GM19372 (cell line): Measurements from ENCODE around the gene GRK5.

Experiments used
- ATAC-seq: cut with Tn5 transposase; IDR thresholded peaks from one replicate; pipeline ENCODE4 v1.9.1; 2021; ENCODE audit warnings: mild to moderate bottlenecking, low read depth, moderate library complexity; ENCODE audit not compliant: unreplicated experiment

GRK5 gene

GRCh38 chr10:119446441-119447277 is 239.3 kb downstream of the GRK5 start:
- no peak for ATAC-seq

GRCh38 chr10:119447421-119447820 is 240.1 kb downstream of the GRK5 start:
- ATAC-seq = no peak

GRCh38 chr10:119447823-119448546 is 240.6 kb downstream of the GRK5 start:
- no peak for ATAC-seq

GRCh38 chr10:119448628-119449584 is 241.5 kb downstream of the GRK5 start:
- ATAC-seq = no peak

- ATAC-seq = no peak
Measured at GRCh38 chr10:119449760-119450461, 242.5 kb downstream of the GRK5 start.

GRCh38 chr10:119450606-119451299 is 243.4 kb downstream of the GRK5 start:
- no peak for ATAC-seq

GRCh38 chr10:119451300-119451896 is 244.0 kb downstream of the GRK5 start:
- no peak for ATAC-seq

GRCh38 chr10:119452396-119452795 is 245.0 kb downstream of the GRK5 start:
- ATAC-seq = no peak

- no peak for ATAC-seq
Measured at GRCh38 chr10:119453313-119453712, 245.9 kb downstream of the GRK5 start.

- ATAC-seq = no peak
Measured at GRCh38 chr10:119454316-119454715, 246.9 kb downstream of the GRK5 start.

- ATAC-seq = no peak
Measured at GRCh38 chr10:119454990-119455389, 247.6 kb downstream of the GRK5 start.

GRCh38 chr10:119455609-119456434 is 248.5 kb downstream of the GRK5 start:
- ATAC-seq = no peak

- no peak for ATAC-seq
Measured at GRCh38 chr10:119456435-119456810, 249.1 kb downstream of the GRK5 start.

- no peak for ATAC-seq
Measured at GRCh38 chr10:119457966-119458766, 250.8 kb downstream of the GRK5 start.

- no peak for ATAC-seq
Measured at GRCh38 chr10:119459681-119460340, 252.4 kb downstream of the GRK5 start.

GRCh38 chr10:119460369-119461195 is 253.2 kb downstream of the GRK5 start:
- no peak for ATAC-seq
